ENCODE results near the gene DUSP19. TPM values are rescaled to one million over a fixed set of nuclear protein-coding genes. Genes with fewer than 3 reads are reported as not detected.

The DUSP19 gene
- total and polyA plus RNA-seq, 10 of the 15 experiments (the other 5 are each of a cell fraction or from before 2014, with no cell fraction given): 0.16 to 1.7 (median 0.57) TPM

DNA sequence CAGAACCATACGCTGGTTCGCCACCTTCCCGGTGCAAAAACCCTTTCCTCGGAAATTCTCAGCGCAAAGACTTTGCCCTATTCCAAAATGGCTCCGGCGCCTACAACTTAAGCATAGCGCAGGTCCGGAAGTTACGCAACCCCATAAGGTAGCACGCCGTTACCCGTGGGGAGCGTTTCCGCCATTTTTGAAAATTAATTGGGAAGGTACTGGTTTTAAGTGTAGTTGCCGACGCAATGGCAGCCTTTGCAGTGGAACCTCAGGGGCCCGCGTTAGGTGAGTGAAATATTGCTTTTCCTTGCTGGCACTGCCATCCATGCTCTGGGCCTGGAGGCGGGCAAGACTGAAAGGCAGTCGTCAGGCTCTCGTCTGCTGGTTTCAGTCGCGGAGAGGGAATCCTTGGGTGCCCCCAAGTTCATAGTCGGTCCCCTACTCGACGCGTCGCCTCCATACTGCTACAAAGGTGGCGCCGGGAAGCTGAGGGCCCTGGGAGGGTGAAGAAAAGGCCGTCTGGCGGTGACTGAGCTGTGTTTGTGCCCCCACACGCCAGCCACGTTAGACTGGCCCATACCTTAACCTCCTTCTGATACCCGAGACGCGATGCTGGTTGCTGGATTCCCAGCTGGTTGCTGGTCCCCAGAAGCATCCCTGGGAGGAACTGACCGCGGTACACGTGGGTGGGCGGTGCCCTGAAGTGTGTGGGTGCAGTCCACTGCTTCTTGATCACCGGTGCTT, 45.8 kb downstream of the DUSP19 start, which contains the start of gene NUP35 (continued):
- TF ChIP-seq TCF12 (IDR thresholded peaks at IDR 0.05; ENCODE audit: low read depth, low read length) (no peak), SIX5 (IDR thresholded peaks at IDR 0.05; ENCODE audit: low read depth, low read length, severe bottlenecking) (peak; percentile 75), ZNF207 (IDR thresholded peaks at IDR 0.05; ENCODE audit: borderline replicate concordance) (peak; percentile 46; the same call in 1 of the 2 replicates), SRF (IDR thresholded peaks at IDR 0.05; ENCODE audit: low read depth in 2 of 2, low read length in 2 of 2) (peak; percentile 88 to 92), BCLAF1 (IDR thresholded peaks at IDR 0.05) (no peak), BHLHE40 (IDR thresholded peaks at IDR 0.05; ENCODE audit: borderline replicate concordance in 1 of 2, low read depth in 2 of 2, low read length in 1 of 2) (peak; percentile 33 to 64; a peak in 3 of 4 replicates), POU2F2 (IDR thresholded peaks at IDR 0.05; ENCODE audit: borderline replicate concordance, low read depth, low read length) (no peak), NFXL1 (IDR thresholded peaks at IDR 0.05; ENCODE audit: borderline replicate concordance) (no peak), EZH2 (IDR thresholded peaks at IDR 0.05; ENCODE audit: borderline replicate concordance, control insufficient read depth, low read depth, low read length) (no peak), REST (IDR thresholded peaks at IDR 0.05; ENCODE audit: low read depth, low read length) (no peak), PAX8 (IDR thresholded peaks at IDR 0.05) (no peak), RFX5 (IDR thresholded peaks at IDR 0.05; ENCODE audit: low read depth, low read length) (no peak), DPF2 (IDR thresholded peaks at IDR 0.05) (0 out of 2 replicates have a peak, but pooled peaks have one; percentile 38), ZNF384 (IDR thresholded peaks at IDR 0.05; ENCODE audit: borderline replicate concordance, low read depth, low read length) (no peak), RAD21 (IDR thresholded peaks at IDR 0.05; ENCODE audit: insufficient read depth, low read depth, low read length) (no peak), ZNF24 (IDR thresholded peaks at IDR 0.05) (0 out of 2 replicates have a peak, but pooled peaks have one; percentile 7), SIN3A (IDR thresholded peaks at IDR 0.05; ENCODE audit: low read depth, low read length) (peak; percentile 94), RUNX3 (IDR thresholded peaks at IDR 0.05; ENCODE audit: low read length) (peak; percentile 78), SMAD1 (IDR thresholded peaks at IDR 0.05; ENCODE audit: low read depth, partially characterized antibody) (no peak)
- TF ChIP-seq, protein P1, sequence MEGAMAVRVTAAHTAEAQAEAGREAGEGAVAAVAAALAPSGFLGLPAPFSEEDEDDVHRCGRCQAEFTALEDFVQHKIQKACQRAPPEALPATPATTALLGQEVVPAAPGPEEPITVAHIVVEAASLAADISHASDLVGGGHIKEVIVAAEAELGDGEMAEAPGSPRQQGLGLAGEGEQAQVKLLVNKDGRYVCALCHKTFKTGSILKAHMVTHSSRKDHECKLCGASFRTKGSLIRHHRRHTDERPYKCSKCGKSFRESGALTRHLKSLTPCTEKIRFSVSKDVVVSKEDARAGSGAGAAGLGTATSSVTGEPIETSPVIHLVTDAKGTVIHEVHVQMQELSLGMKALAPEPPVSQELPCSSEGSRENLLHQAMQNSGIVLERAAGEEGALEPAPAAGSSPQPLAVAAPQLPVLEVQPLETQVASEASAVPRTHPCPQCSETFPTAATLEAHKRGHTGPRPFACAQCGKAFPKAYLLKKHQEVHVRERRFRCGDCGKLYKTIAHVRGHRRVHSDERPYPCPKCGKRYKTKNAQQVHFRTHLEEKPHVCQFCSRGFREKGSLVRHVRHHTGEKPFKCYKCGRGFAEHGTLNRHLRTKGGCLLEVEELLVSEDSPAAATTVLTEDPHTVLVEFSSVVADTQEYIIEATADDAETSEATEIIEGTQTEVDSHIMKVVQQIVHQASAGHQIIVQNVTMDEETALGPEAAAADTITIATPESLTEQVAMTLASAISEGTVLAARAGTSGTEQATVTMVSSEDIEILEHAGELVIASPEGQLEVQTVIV (IDR thresholded peaks at IDR 0.05; ENCODE audit: borderline replicate concordance, partially characterized antibody): no peak
